Mesendoderm (in vitro differentiated cells): Measurements from ENCODE around the gene STAG2.
A peak's percentile ranks its signal among the peaks of the same experiment; 100 is the strongest.
"Not testable (repeated sequence)": the region's sequence is repeated elsewhere in the genome, so short reads cannot be mapped to it uniquely, and the experiment has no call there.

Experiments
- DNase-seq: peaks from one replicate; pipeline ENCODE4 v3.0.0; 2013
- H2AK5ac ChIP-seq: 2 replicates; pipeline ENCODE4 v1.6.1; 2013; ENCODE audit warnings: low read length, inconsistent platforms
- H2BK120ac ChIP-seq: 2 replicates; pipeline ENCODE4 v1.6.1; 2013; ENCODE audit warnings: low read depth, mild to moderate bottlenecking, low read length, moderate library complexity, mixed read lengths
- H2BK15ac ChIP-seq: replicated peaks from 2 replicates; pipeline ENCODE4 v1.6.1; 2013; ENCODE audit warnings: low read depth, mild to moderate bottlenecking, moderate library complexity
- H2BK5ac ChIP-seq: 2 replicates; pipeline ENCODE4 v1.6.1; 2013; ENCODE audit warnings: low read length, inconsistent platforms
- H3K18ac ChIP-seq: 2 replicates; pipeline ENCODE4 v1.6.1; 2013; ENCODE audit warnings: mild to moderate bottlenecking, low read length, mixed read lengths
- H3K23ac ChIP-seq: one replicate; pipeline ENCODE4 v1.6.1; 2013; ENCODE audit warnings: low read length
- H3K27ac ChIP-seq: 2 replicates; pipeline ENCODE4 v1.5.1; 2013; ENCODE audit warnings: low read depth, mild to moderate bottlenecking, inconsistent platforms, low read length, moderate library complexity
- H3K27me3 ChIP-seq: 2 replicates; pipeline ENCODE4 v1.6.1; 2013; ENCODE audit warnings: low read length, control low read depth, mild to moderate bottlenecking, inconsistent platforms; ENCODE audit not compliant: insufficient read depth, poor library complexity
- H3K36me3 ChIP-seq: 2 replicates; pipeline ENCODE4 v1.6.1; 2013; ENCODE audit warnings: low read length, inconsistent platforms; ENCODE audit not compliant: control insufficient read depth, insufficient read depth
- H3K4ac ChIP-seq: one replicate; pipeline ENCODE4 v1.6.1; 2013; ENCODE audit warnings: low read depth, mild to moderate bottlenecking, low read length, moderate library complexity
- H3K4me1 ChIP-seq: 2 replicates; pipeline ENCODE4 v1.6.1; 2013; ENCODE audit warnings: low read depth, low read length, inconsistent platforms; ENCODE audit not compliant: control insufficient read depth
- H3K4me2 ChIP-seq: 2 replicates; pipeline ENCODE4 v1.6.1; 2013; ENCODE audit warnings: low read length
- H3K4me3 ChIP-seq: 2 replicates; pipeline ENCODE4 v1.5.1; 2013; ENCODE audit warnings: mild to moderate bottlenecking, low read length
- H3K56ac ChIP-seq: one replicate; pipeline ENCODE4 v1.6.1; 2013; ENCODE audit warnings: low read length
- H3K79me1 ChIP-seq: 2 replicates; pipeline ENCODE4 v1.6.1; 2013; ENCODE audit warnings: low read length, inconsistent platforms
- H3K79me2 ChIP-seq: 2 replicates; pipeline ENCODE4 v1.6.1; 2013; ENCODE audit warnings: mild to moderate bottlenecking, low read length; ENCODE audit not compliant: control insufficient read depth, insufficient read depth
- H3K9ac ChIP-seq: 2 replicates; pipeline ENCODE4 v1.6.1; 2013; ENCODE audit warnings: low read length, inconsistent platforms
- H4K5ac ChIP-seq: one replicate; pipeline ENCODE4 v1.6.1; 2013; ENCODE audit warnings: low read length
- H4K8ac ChIP-seq: one replicate; pipeline ENCODE4 v1.6.1; 2013; ENCODE audit warnings: low read depth, mild to moderate bottlenecking, control low read depth, low read length, moderate library complexity
- WGBS: extraction: QIAGEN DNeasy Blood & Tissue Kit; methylation state at CpG from one replicate; pipeline ENCODE4 v1.1.7; 2013; ENCODE audit warnings: low lambda C conversion rate, missing lambda C conversion rate; ENCODE audit not compliant: insufficient coverage; ENCODE audit errors: extremely low coverage; 5-methylcytosine and 5-hydroxymethylcytosine counted together

STAG2 gene

GRCh38 chrX:123924186-123924585 lies 37.3 kb upstream of the STAG2 start:
- WGBS: no CpG with 5 or more reads among the region's 1 CpG
- Histone ChIP-seq H3K79me2 (no peaks in the 10 kb centered on the region), H3K56ac (no peak overlapping the region), H3K23ac (no peak overlapping the region), H3K79me1 (no peaks in the 10 kb centered on the region), H4K5ac (no peak overlapping the region), H3K18ac (no peak overlapping the region), H2BK15ac (no peak overlapping the region), H3K27me3 (no peaks in the 10 kb centered on the region), H3K36me3 (no peaks in the 10 kb centered on the region), H3K9ac (no peak overlapping the region), H2BK5ac (no peak overlapping the region), H3K4me3 (no peak overlapping the region), H4K8ac (no peak overlapping the region), H3K4me2 (no peak overlapping the region), H3K4me1 (no peaks in the 10 kb centered on the region), H2BK120ac (no peak overlapping the region), H3K27ac (no peak overlapping the region), H2AK5ac (no peak overlapping the region), H3K4ac (no peak overlapping the region)
- peak; percentile 85 for DNase-seq

GRCh38 chrX:123927845-123928244 lies 33.7 kb upstream of the STAG2 start:
- Histone ChIP-seq H3K79me2 (no peaks in the 10 kb centered on the region), H3K4me2 (no peak overlapping the region), H3K18ac (no peak overlapping the region), H3K4me3 (no peak overlapping the region), H2AK5ac (no peak overlapping the region), H3K56ac (no peak overlapping the region), H3K4ac (no peak overlapping the region), H2BK15ac (no peak overlapping the region), H2BK5ac (no peak overlapping the region), H3K23ac (no peak overlapping the region), H3K36me3 (no peaks in the 10 kb centered on the region), H3K27me3 (no peaks in the 10 kb centered on the region), H4K8ac (no peak overlapping the region), H3K4me1 (no peaks in the 10 kb centered on the region), H2BK120ac (no peak overlapping the region), H4K5ac (no peak overlapping the region), H3K27ac (no peak overlapping the region), H3K9ac (no peak overlapping the region), H3K79me1 (no peaks in the 10 kb centered on the region)
- no CpG with 5 or more reads among the region's 2 CpGs for WGBS
- DNase-seq: no peak

GRCh38 chrX:123932055-123932454 lies 29.5 kb upstream of the STAG2 start:
- WGBS: no CpG with 5 or more reads among the region's 2 CpGs
- H3K23ac ChIP-seq, H3K27ac ChIP-seq: not testable (repeated sequence)

DNA sequence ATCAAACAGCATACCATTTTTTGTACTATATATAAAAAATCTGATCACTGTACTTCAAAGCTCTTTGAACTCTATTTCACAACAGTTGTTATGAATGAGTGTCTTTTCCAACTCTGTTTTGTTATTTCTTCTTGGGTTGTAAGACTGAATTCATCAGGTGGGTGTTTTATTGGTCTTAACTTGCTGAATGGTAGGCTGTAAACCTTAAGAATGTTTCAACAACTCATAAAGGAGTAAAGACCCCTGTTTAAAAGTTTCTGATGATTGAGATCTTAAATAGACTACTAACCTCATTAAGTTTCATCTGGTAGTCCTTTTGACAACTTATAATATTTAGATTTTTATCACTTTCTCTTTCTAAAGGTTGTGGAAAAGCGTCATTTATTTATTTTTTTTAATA lies 18.4 kb upstream of the STAG2 start:
- Histone ChIP-seq H4K8ac (no peak overlapping the region), H3K36me3 (no peaks in the 10 kb centered on the region), H3K4me2 (no peak overlapping the region), H3K23ac (no peak overlapping the region), H3K27me3 (no peaks in the 10 kb centered on the region), H4K5ac (no peak overlapping the region), H2BK5ac (no peak overlapping the region), H3K79me2 (no peaks in the 10 kb centered on the region), H3K4ac (no peak overlapping the region), H3K27ac (no peak overlapping the region), H3K18ac (no peak overlapping the region), H2BK120ac (no peak overlapping the region), H2AK5ac (no peak overlapping the region), H3K79me1 (no peaks in the 10 kb centered on the region), H3K4me1 (no peaks in the 10 kb centered on the region), H3K4me3 (no peak overlapping the region), H3K9ac (no peak overlapping the region), H3K56ac (no peak overlapping the region), H2BK15ac (no peak overlapping the region)
- no CpG with 5 or more reads among the region's 1 CpG for WGBS
- no peak for DNase-seq

More at GRCh38 chrX:123932055-123932454, 29.5 kb upstream of the STAG2 start:
- not testable (repeated sequence) for H3K4ac ChIP-seq, H2BK120ac ChIP-seq, H3K18ac ChIP-seq, DNase-seq, H2BK15ac ChIP-seq, H3K27me3 ChIP-seq, H2BK5ac ChIP-seq, H3K36me3 ChIP-seq, H3K79me2 ChIP-seq, H2AK5ac ChIP-seq, H4K8ac ChIP-seq, H3K9ac ChIP-seq, H3K4me2 ChIP-seq, H3K56ac ChIP-seq, H3K4me1 ChIP-seq, H3K79me1 ChIP-seq, H4K5ac ChIP-seq, H3K4me3 ChIP-seq

GRCh38 chrX:123943488-123943887 lies 18.0 kb upstream of the STAG2 start:
- no peak overlapping the region for H3K4me3 ChIP-seq
- no peaks in the 10 kb centered on the region for H3K36me3 ChIP-seq
- H2BK120ac ChIP-seq: no peak overlapping the region
- no peak overlapping the region for H2BK5ac ChIP-seq
- H2AK5ac ChIP-seq: no peak overlapping the region
- no peak overlapping the region for H3K4ac ChIP-seq
- no peak overlapping the region for H3K27ac ChIP-seq
- H3K4me1 ChIP-seq: no peaks in the 10 kb centered on the region
- no peaks in the 10 kb centered on the region for H3K79me1 ChIP-seq
- H3K23ac ChIP-seq: no peak overlapping the region
- H3K79me2 ChIP-seq: no peaks in the 10 kb centered on the region
- H4K5ac ChIP-seq: no peak overlapping the region
- H3K56ac ChIP-seq: no peak overlapping the region
- DNase-seq: no peak
- no peak overlapping the region for H4K8ac ChIP-seq
- H3K4me2 ChIP-seq: no peak overlapping the region
- H2BK15ac ChIP-seq: no peak overlapping the region
- H3K18ac ChIP-seq: no peak overlapping the region
- H3K9ac ChIP-seq: no peak overlapping the region
- no peaks in the 10 kb centered on the region for H3K27me3 ChIP-seq
- WGBS: no CpG with 5 or more reads among the region's 2 CpGs

GRCh38 chrX:123949846-123950245 lies 11.7 kb upstream of the STAG2 start:
- H2AK5ac ChIP-seq: no peak overlapping the region
- DNase-seq: no peak
- H4K5ac ChIP-seq: no peak overlapping the region
- H3K27ac ChIP-seq: no peak overlapping the region
- H3K79me2 ChIP-seq: no peaks in the 10 kb centered on the region
- no CpG with 5 or more reads among the region's 2 CpGs for WGBS
- H3K79me1 ChIP-seq: no peaks in the 10 kb centered on the region
- no peak overlapping the region for H2BK15ac ChIP-seq
- no peak overlapping the region for H2BK5ac ChIP-seq
- no peak overlapping the region for H3K23ac ChIP-seq
- H3K4ac ChIP-seq: no peak overlapping the region
- no peak overlapping the region for H3K9ac ChIP-seq
- no peak overlapping the region for H3K18ac ChIP-seq
- no peaks in the 10 kb centered on the region for H3K4me1 ChIP-seq
- no peak overlapping the region for H3K4me2 ChIP-seq
- H4K8ac ChIP-seq: no peak overlapping the region
- H2BK120ac ChIP-seq: no peak overlapping the region
- no peak overlapping the region for H3K4me3 ChIP-seq
- H3K36me3 ChIP-seq: no peaks in the 10 kb centered on the region
- no peak overlapping the region for H3K56ac ChIP-seq
- no peaks in the 10 kb centered on the region for H3K27me3 ChIP-seq
